A549 (cell line): ENCODE measurements around the gene PDK4.

Source experiments
- JUNB ChIP-seq: fragments of >200 bp; sonication (Bioruptor Twin); formaldehyde crosslinking; IDR thresholded peaks from 2 replicates; pipeline ENCODE4 v1.6.1; 2016
- POLR2A ChIP-seq: IDR thresholded peaks from 2 replicates; pipeline ENCODE4 v1.6.1; 2012; ENCODE audit warnings: mild to moderate bottlenecking, low read length

GRCh38 chr7:95534796-95535195 lies 61.5 kb downstream of the PDK4 start:
- TF ChIP-seq POLR2A (no peak), JUNB (no peak)
